HCT116 (cell line): Measurements from ENCODE around the gene OXT. TPM values are rescaled to one million over a fixed set of nuclear protein-coding genes. Genes with fewer than 3 reads are reported as not detected.
A peak's percentile ranks its signal among the peaks of the same experiment; 100 is the strongest.

Experiments used
- ATAC-seq: fragments of 200-7000 bp; cut with Tn5 transposase; 2 replicates; pipeline ENCODE4 v1.9.1; 2020; ENCODE audit warnings: mild to moderate bottlenecking, moderate library complexity
- BruUV-seq: library from RNA; stranded (reverse); fragments of 400-500 nt; replicated peaks from 2 replicates; lab custom pipeline; 2021; lab: Mats Ljungman, UMichigan
- CTCF ChIA-PET: fragments of 300-600 bp; sonication (Branson Sonifier 250); formaldehyde crosslinking; loops from one replicate; lab custom pipeline; 2021; ENCODE audit warnings: antibody characterized with exemption; lab: Charles Lee
- POLR2A ChIA-PET: fragments of 300-600, 350-600 bp; sonication (Branson Sonifier 250); formaldehyde crosslinking; loops from one replicate; lab custom pipeline; 2021; ENCODE audit warnings: antibody characterized with exemption; lab: Charles Lee
- RAD21 ChIA-PET, 2 experiments: fragments of 300-600 bp; sonication (Branson Sonifier 250); formaldehyde crosslinking; loops; one replicate each; lab custom pipeline; 2023; ENCODE audit warnings: low total read pairs in 2 of 2; ENCODE audit not compliant: uncharacterized antibody in 2 of 2, unreplicated experiment in 2 of 2, low non-redundant PET in 1 of 2; lab: Charles Lee
- DNase-seq: peaks from one replicate; pipeline ENCODE4 v3.0.0-alpha.2; 2010; ENCODE audit warnings: low read depth, low spot score
- H2AFZ ChIP-seq: fragments of 200-600 bp; shearing (Covaris generic), sonication (generic); 2 replicates; pipeline ENCODE4 v1.6.1; 2017; ENCODE audit warnings: low read depth, mixed run types, mixed read lengths, antibody characterized with exemption, low read length; ENCODE audit not compliant: poor library complexity, severe bottlenecking
- H3K27ac ChIP-seq: 2 replicates; pipeline ENCODE4 v1.5.1; 2012; ENCODE audit warnings: low read depth, low read length
- H3K27me3 ChIP-seq: fragments of 200-600 bp; sonication (generic); 2 replicates; pipeline ENCODE4 v1.6.1; 2016; ENCODE audit warnings: mixed run types, low read length, mixed read lengths; ENCODE audit not compliant: insufficient read depth
- H3K36me3 ChIP-seq, 2 experiments: fragments of 200-500 bp in 1 of 2; fragments of 200-600 bp in 1 of 2; sonication (Bioruptor generic) in 1 of 2; sonication (generic) in 1 of 2; 2 replicates each; pipeline versions ENCODE4 v1.5.1 to v1.6.1; 2014 to 2016; ENCODE audit warnings: low read length in 2 of 2, inconsistent platforms in 1 of 2, mixed read lengths in 1 of 2, mixed run types in 1 of 2; ENCODE audit not compliant: insufficient read depth in 2 of 2, control insufficient read depth in 1 of 2
- H3K4me1 ChIP-seq, 2 experiments: fragments of 200-600 bp in 1 of 2; sonication (generic) in 1 of 2; 2 replicates each; pipeline versions ENCODE4 v1.5.1 to v1.6.1; 2012 to 2017; ENCODE audit warnings: low read length in 2 of 2, inconsistent platforms in 1 of 2, mild to moderate bottlenecking in 1 of 2, mixed read lengths in 1 of 2, mixed run types in 1 of 2, moderate library complexity in 1 of 2; ENCODE audit not compliant: insufficient read depth in 2 of 2, control insufficient read depth in 1 of 2
- H3K4me2 ChIP-seq: fragments of 200-600 bp; sonication (generic); 2 replicates; pipeline ENCODE4 v1.6.1; 2017; ENCODE audit warnings: mixed run types, low read length, mixed read lengths
- H3K4me3 ChIP-seq, 2 experiments: fragments of 200-600 bp in 1 of 2; sonication (generic) in 1 of 2; replicated peaks in 1 of 2; 2 replicates each; pipeline ENCODE4 v1.5.1; 2011 to 2016; ENCODE audit warnings: low read length in 2 of 2, control low read depth in 1 of 2, low read depth in 1 of 2, mild to moderate bottlenecking in 1 of 2, mixed read lengths in 1 of 2, mixed run types in 1 of 2
- H3K79me2 ChIP-seq: fragments of 200-600 bp; sonication (generic); 2 replicates; pipeline ENCODE4 v1.6.1; 2017; ENCODE audit warnings: mild to moderate bottlenecking, mixed run types, low read length, moderate library complexity, mixed read lengths; ENCODE audit not compliant: insufficient read depth
- H3K9ac ChIP-seq: fragments of 200-600 bp; sonication (generic); 2 replicates; pipeline ENCODE4 v1.6.1; 2016; ENCODE audit warnings: low read length, mixed read lengths
- H3K9me2 ChIP-seq: fragments of 200-600 bp; sonication (generic), shearing (Covaris generic); 2 replicates; pipeline ENCODE4 v1.6.1; 2017; ENCODE audit warnings: mixed run types, mild to moderate bottlenecking, moderate library complexity; ENCODE audit not compliant: insufficient read depth
- H3K9me3 ChIP-seq, 2 experiments: fragments of 200-500 bp in 1 of 2; fragments of 200-600 bp in 1 of 2; sonication (Bioruptor generic) in 1 of 2; sonication (generic) in 1 of 2; 2 replicates each; pipeline ENCODE4 v1.6.1; 2014 to 2017; ENCODE audit warnings: low read length in 2 of 2, mixed read lengths in 2 of 2, inconsistent platforms in 1 of 2, low read depth in 1 of 2, mild to moderate bottlenecking in 1 of 2, mixed run types in 1 of 2, moderate library complexity in 1 of 2; ENCODE audit not compliant: control insufficient read depth in 1 of 2, insufficient read depth in 1 of 2
- H4K20me1 ChIP-seq: fragments of 200-600 bp; sonication (generic), shearing (Covaris generic); 2 replicates; pipeline ENCODE4 v1.6.1; 2017; ENCODE audit warnings: mixed run types, mild to moderate bottlenecking, moderate library complexity; ENCODE audit not compliant: insufficient read depth
- CTCF ChIP-seq, 3 experiments: fragments of 200-600 bp in 1 of 3; sonication (generic) in 1 of 3; IDR thresholded peaks in 2 of 3; conservative IDR thresholded peaks in 1 of 3; 2 replicates each; pipeline ENCODE4 v1.5.1; 2012 to 2017; ENCODE audit warnings: low read depth in 2 of 3, low read length in 2 of 3, antibody characterized with exemption in 1 of 3, borderline replicate concordance in 1 of 3, control low read depth in 1 of 3, mild to moderate bottlenecking in 1 of 3, mixed read lengths in 1 of 3, mixed run types in 1 of 3, moderate library complexity in 1 of 3; ENCODE audit not compliant: insufficient read depth in 1 of 3
- EZH2 ChIP-seq: fragments of 200-600 bp; sonication (generic); IDR thresholded peaks from 2 replicates; pipeline ENCODE4 v1.6.1; 2017; ENCODE audit warnings: antibody characterized with exemption, mixed run types
- EZH2phosphoT487 ChIP-seq: fragments of 200-600 bp; IDR thresholded peaks from 2 replicates; pipeline ENCODE4 v1.6.1; 2018; ENCODE audit warnings: antibody characterized with exemption, borderline replicate concordance
- SRF ChIP-seq: IDR thresholded peaks from 2 replicates; pipeline ENCODE4 v1.6.1; 2012; ENCODE audit warnings: low read depth
- intact Hi-C: fragments of 100-400 bp; cut with micrococcal nuclease; formaldehyde crosslinking; loops from 2 replicates; pipeline ENCODE4 v1.10.0; 2022
- total RNA-seq: library from RNA; stranded (reverse); gene quantifications from one replicate; pipeline ENCODE4 v1.2.1, GENCODE V29; 2021; ENCODE audit not compliant: unreplicated experiment
- TF ChIP-seq, protein P1 (sequence below): IDR thresholded peaks from 2 replicates; pipeline ENCODE4 v1.6.1; 2011; ENCODE audit warnings: mild to moderate bottlenecking, low read length, moderate library complexity; ENCODE audit not compliant: insufficient replicate concordance; ENCODE audit errors: extremely low read depth

OXT gene
- total RNA-seq, 1 experiment from 2014 or later, result not detected

DNA sequence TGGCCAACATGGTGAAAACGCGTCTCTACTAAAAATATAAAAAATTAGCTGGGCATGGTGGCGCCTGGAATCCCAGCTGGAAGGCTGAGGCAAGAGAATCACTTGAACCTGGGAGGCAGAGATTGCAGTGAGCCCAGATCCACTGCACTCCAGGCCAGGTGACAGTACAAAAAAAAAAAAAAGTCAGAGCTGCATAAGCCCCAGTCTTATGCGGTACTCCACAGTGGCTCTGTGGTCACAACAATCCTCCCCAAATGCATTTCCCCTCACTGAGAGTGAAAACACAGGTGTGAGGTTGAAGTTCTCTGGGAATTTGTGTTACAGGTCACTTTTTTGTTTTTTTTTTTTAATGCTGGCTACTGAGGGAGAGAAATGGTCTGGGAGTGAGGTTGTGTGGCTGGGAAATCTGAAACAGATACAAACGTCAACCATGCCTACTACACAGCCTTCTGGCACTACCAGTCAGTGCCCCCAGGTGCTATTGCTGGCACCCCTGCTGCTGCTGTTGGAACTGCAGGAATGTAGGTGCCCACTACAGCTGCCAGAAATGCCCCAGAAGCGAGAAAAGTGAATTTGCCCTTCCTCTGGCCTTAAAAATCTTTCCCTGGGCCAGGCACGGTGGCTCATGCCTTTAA lies 19.9 kb upstream of the OXT start:
- ChIA-PET CTCF (no interaction called here), RAD21 (no interaction called here)
- no TSS peak for BruUV-seq

More for the DNA sequence above, 19.9 kb upstream of the OXT start:
- Histone ChIP-seq H3K4me1 (peaks cover 0 to 18% of the 10 kb centered on the region in 2 experiments; a peak in 2 of 4 replicates), H4K20me1 (no peaks in the 10 kb centered on the region), H3K27ac (no peak overlapping the region), H3K4me2 (no peak overlapping the region), H2AFZ (no peak overlapping the region), H3K27me3 (no peaks in the 10 kb centered on the region), H3K36me3 (peaks cover 5 to 13% of the 10 kb centered on the region in 2 experiments; a peak in 2 of 4 replicates), H3K9ac (no peak overlapping the region), H3K9me3 (no peaks in the 10 kb centered on the region), H3K9me2 (no peaks in the 10 kb centered on the region), H3K4me3 (no peak overlapping the region), H3K79me2 (peaks cover 21% of the 10 kb centered on the region)
- TF ChIP-seq, protein P1, sequence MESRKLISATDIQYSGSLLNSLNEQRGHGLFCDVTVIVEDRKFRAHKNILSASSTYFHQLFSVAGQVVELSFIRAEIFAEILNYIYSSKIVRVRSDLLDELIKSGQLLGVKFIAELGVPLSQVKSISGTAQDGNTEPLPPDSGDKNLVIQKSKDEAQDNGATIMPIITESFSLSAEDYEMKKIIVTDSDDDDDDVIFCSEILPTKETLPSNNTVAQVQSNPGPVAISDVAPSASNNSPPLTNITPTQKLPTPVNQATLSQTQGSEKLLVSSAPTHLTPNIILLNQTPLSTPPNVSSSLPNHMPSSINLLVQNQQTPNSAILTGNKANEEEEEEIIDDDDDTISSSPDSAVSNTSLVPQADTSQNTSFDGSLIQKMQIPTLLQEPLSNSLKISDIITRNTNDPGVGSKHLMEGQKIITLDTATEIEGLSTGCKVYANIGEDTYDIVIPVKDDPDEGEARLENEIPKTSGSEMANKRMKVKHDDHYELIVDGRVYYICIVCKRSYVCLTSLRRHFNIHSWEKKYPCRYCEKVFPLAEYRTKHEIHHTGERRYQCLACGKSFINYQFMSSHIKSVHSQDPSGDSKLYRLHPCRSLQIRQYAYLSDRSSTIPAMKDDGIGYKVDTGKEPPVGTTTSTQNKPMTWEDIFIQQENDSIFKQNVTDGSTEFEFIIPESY, result no peak
- TF ChIP-seq CTCF (IDR thresholded peaks at IDR 0.05 in 2 of 3, conservative IDR thresholded peaks at IDR 0.05 in 1 of 3; ENCODE audit: borderline replicate concordance in 1 of 3, insufficient read depth in 1 of 3, low read depth in 2 of 3, low read length in 2 of 3) (peak in 2 of 3 experiments; percentile 15 to 27; a peak in 1 of 6 replicates), EZH2phosphoT487 (no peak), EZH2 (no peak), SRF (no peak)
- POLR2A ChIA-PET, result no interaction called here
- intact Hi-C loops, result loop anchor here (2.0 kb wide), 1 partner anchor 225 kb away; no protein-coding TSS in a partner anchor
- DNase-seq (no peak), ATAC-seq (peak; percentile 46; the same call in 1 of the 2 replicates)
